H9 (cell line): ENCODE results near the gene NEDD4. TPM values are rescaled to one million over a fixed set of nuclear protein-coding genes. Genes with fewer than 3 reads are reported as not detected.

Experiments
- DNase-seq: peaks from one replicate; pipeline ENCODE4 v3.0.0-alpha.2; 2017
- H2AFZ ChIP-seq: one replicate; pipeline ENCODE4 v1.6.1; 2013; ENCODE audit warnings: mild to moderate bottlenecking, low read length, control low read depth, moderate library complexity
- H2AK5ac ChIP-seq: 2 replicates; pipeline ENCODE4 v1.6.1; 2013; ENCODE audit warnings: low read length, control low read depth, mixed read lengths; ENCODE audit not compliant: insufficient read length
- H2BK120ac ChIP-seq: one replicate; pipeline ENCODE4 v1.6.1; 2013; ENCODE audit warnings: low read depth, mild to moderate bottlenecking, low read length, control low read depth, inconsistent platforms; ENCODE audit not compliant: poor library complexity, severe bottlenecking
- H2BK12ac ChIP-seq: 2 replicates; pipeline ENCODE4 v1.6.1; 2013; ENCODE audit warnings: low read length, control low read depth, mixed read lengths, low read depth; ENCODE audit not compliant: insufficient read length
- H2BK15ac ChIP-seq: 2 replicates; pipeline ENCODE4 v1.6.1; 2013; ENCODE audit warnings: low read depth, low read length, control low read depth
- H2BK20ac ChIP-seq: one replicate; pipeline ENCODE4 v1.6.1; 2013; ENCODE audit warnings: low read depth, mild to moderate bottlenecking, low read length, control low read depth, inconsistent platforms; ENCODE audit not compliant: poor library complexity, severe bottlenecking
- H2BK5ac ChIP-seq: 2 replicates; pipeline ENCODE4 v1.6.1; 2013; ENCODE audit warnings: low read length, control low read depth, mixed read lengths; ENCODE audit not compliant: insufficient read length
- H3K14ac ChIP-seq: 2 replicates; pipeline ENCODE4 v1.6.1; 2013; ENCODE audit warnings: low read length, control low read depth; ENCODE audit not compliant: insufficient read depth
- H3K18ac ChIP-seq: 2 replicates; pipeline ENCODE4 v1.6.1; 2013; ENCODE audit warnings: low read depth, mild to moderate bottlenecking, mixed read lengths, low read length, control low read depth; ENCODE audit not compliant: insufficient read length
- H3K23ac ChIP-seq: 2 replicates; pipeline ENCODE4 v1.6.1; 2013; ENCODE audit warnings: low read length, control low read depth, mixed read lengths, low read depth; ENCODE audit not compliant: insufficient read length
- H3K23me2 ChIP-seq: 2 replicates; pipeline ENCODE4 v1.6.1; 2013; ENCODE audit warnings: low read depth, mild to moderate bottlenecking, mixed read lengths, low read length, control low read depth; ENCODE audit not compliant: insufficient read length, poor library complexity, severe bottlenecking
- H3K27ac ChIP-seq: 2 replicates; pipeline ENCODE4 v1.5.1; 2013; ENCODE audit warnings: low read length, control low read depth, mixed read lengths, low read depth; ENCODE audit not compliant: insufficient read length
- H3K27me3 ChIP-seq: 2 replicates; pipeline ENCODE4 v1.6.1; 2013; ENCODE audit warnings: low read length, control low read depth, inconsistent platforms; ENCODE audit not compliant: insufficient read depth
- H3K4ac ChIP-seq: 2 replicates; pipeline ENCODE4 v1.6.1; 2013; ENCODE audit warnings: low read depth, mild to moderate bottlenecking, control low read depth, inconsistent platforms, low read length, moderate library complexity
- H3K4me1 ChIP-seq: 2 replicates; pipeline ENCODE4 v1.6.1; 2013; ENCODE audit warnings: low read length, control low read depth, inconsistent platforms; ENCODE audit not compliant: insufficient read depth
- H3K4me2 ChIP-seq: 2 replicates; pipeline ENCODE4 v1.6.1; 2013; ENCODE audit warnings: low read length, control low read depth, mixed read lengths; ENCODE audit not compliant: insufficient read length, insufficient read depth
- H3K56ac ChIP-seq: 2 replicates; pipeline ENCODE4 v1.6.1; 2013; ENCODE audit warnings: low read depth, mild to moderate bottlenecking, mixed read lengths, low read length, control low read depth; ENCODE audit not compliant: insufficient read length
- H3K79me1 ChIP-seq: 2 replicates; pipeline ENCODE4 v1.6.1; 2013; ENCODE audit warnings: low read depth, mild to moderate bottlenecking, moderate library complexity, low read length, control low read depth, inconsistent platforms; ENCODE audit not compliant: insufficient read depth, poor library complexity, severe bottlenecking
- H3K79me2 ChIP-seq: 2 replicates; pipeline ENCODE4 v1.6.1; 2013; ENCODE audit warnings: low read length, control low read depth, inconsistent platforms; ENCODE audit not compliant: insufficient read depth
- H3K9ac ChIP-seq: 2 replicates; pipeline ENCODE4 v1.6.1; 2013; ENCODE audit warnings: low read length, control low read depth, mixed read lengths; ENCODE audit not compliant: insufficient read length; ENCODE audit errors: extremely low read depth
- H3K9me3 ChIP-seq: one replicate; pipeline ENCODE4 v1.6.1; 2013; ENCODE audit warnings: low read depth, low read length, inconsistent platforms; ENCODE audit not compliant: control insufficient read depth
- H3T11ph ChIP-seq: one replicate; pipeline ENCODE4 v1.6.1; 2013; ENCODE audit warnings: mild to moderate bottlenecking, low read length, control low read depth, inconsistent platforms
- H4K20me1 ChIP-seq: one replicate; pipeline ENCODE4 v1.6.1; 2013; ENCODE audit not compliant: control insufficient read depth, insufficient read length, insufficient read depth
- H4K5ac ChIP-seq: 2 replicates; pipeline ENCODE4 v1.6.1; 2013; ENCODE audit warnings: low read depth, mild to moderate bottlenecking, mixed read lengths, low read length, control low read depth; ENCODE audit not compliant: insufficient read length
- H4K8ac ChIP-seq: replicated peaks from 2 replicates; pipeline ENCODE4 v1.6.1; 2013; ENCODE audit warnings: low read length, control low read depth, mixed read lengths, low read depth; ENCODE audit not compliant: insufficient read length
- H4K91ac ChIP-seq: 2 replicates; pipeline ENCODE4 v1.6.1; 2013; ENCODE audit warnings: low read depth, mild to moderate bottlenecking, moderate library complexity, mixed read lengths, low read length, control low read depth; ENCODE audit not compliant: insufficient read length
- H3K27ac Mint-ChIP-seq, 3 experiments: 2 replicates in 2 of 3; 3 replicates in 1 of 3; pipeline ENCODE4 v1.8.0; 2020 to 2021; ENCODE audit warnings: mixed read lengths in 3 of 3, mild to moderate bottlenecking in 1 of 3, moderate library complexity in 1 of 3
- H3K27me3 Mint-ChIP-seq: 2 replicates; pipeline ENCODE4 v1.8.0; 2021; ENCODE audit warnings: low read depth, mild to moderate bottlenecking, moderate library complexity, mixed read lengths
- H3K36me3 Mint-ChIP-seq, 3 experiments: 2 replicates in 2 of 3; 3 replicates in 1 of 3; pipeline ENCODE4 v1.8.0; 2020 to 2021; ENCODE audit warnings: low read depth in 3 of 3, mixed read lengths in 3 of 3; ENCODE audit not compliant: insufficient read depth in 1 of 3
- H3K4me1 Mint-ChIP-seq, 2 experiments: 2 replicates each; pipeline ENCODE4 v1.8.0; 2020; ENCODE audit warnings: mixed read lengths in 2 of 2
- H3K4me3 Mint-ChIP-seq, 2 experiments: 2 replicates in 1 of 2; 3 replicates in 1 of 2; pipeline ENCODE4 v1.8.0; 2020 to 2021; ENCODE audit warnings: mild to moderate bottlenecking in 2 of 2, mixed read lengths in 2 of 2, moderate library complexity in 1 of 2
- H3K9me3 Mint-ChIP-seq, 2 experiments: 2 replicates in 1 of 2; 3 replicates in 1 of 2; pipeline ENCODE4 v1.8.0; 2020; ENCODE audit warnings: mild to moderate bottlenecking in 2 of 2, mixed read lengths in 2 of 2, moderate library complexity in 1 of 2
- WGBS: extraction: QIAGEN DNeasy Blood & Tissue Kit; methylation state at CpG from one replicate; pipeline ENCODE4 v1.1.7; 2013; ENCODE audit warnings: missing lambda C conversion rate, low lambda C conversion rate, mixed read lengths; ENCODE audit not compliant: insufficient read length; ENCODE audit errors: extremely low coverage; 5-methylcytosine and 5-hydroxymethylcytosine counted together
- total RNA-seq: library from RNA; stranded (reverse); gene quantifications from 2 replicates; pipeline ENCODE4 v1.2.1, GENCODE V29; 2021
- TF ChIP-seq, protein P1 (sequence below): fragments of 200-600 bp; sonication (generic); conservative IDR thresholded peaks from 3 replicates; pipeline ENCODE4 v1.8.0; 2021; ENCODE audit warnings: antibody characterized with exemption, mild to moderate bottlenecking

NEDD4 gene
- total RNA-seq, 1 experiment from 2014 or later: 9.6 TPM

DNA sequence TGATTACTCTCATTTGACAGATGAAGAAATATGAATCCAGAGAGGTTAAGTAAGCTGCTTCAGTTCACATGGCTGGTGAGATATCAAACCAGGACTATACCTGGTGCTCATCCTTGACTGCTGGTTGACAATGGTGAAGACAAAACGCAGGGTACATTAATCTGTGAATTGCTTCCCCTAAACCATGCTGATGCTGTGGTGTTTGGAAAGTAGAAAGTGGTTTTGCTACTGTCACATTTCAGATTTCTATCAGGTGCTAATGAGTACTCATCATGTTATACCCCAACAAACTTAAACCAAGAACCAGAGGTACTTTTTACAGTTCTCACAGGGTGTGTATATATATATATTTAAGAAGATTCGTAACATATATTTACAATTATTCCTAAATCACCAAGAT lies 165.5 kb downstream of the NEDD4 start:
- H3K36me3 Mint-ChIP-seq: no peaks in the 10 kb centered on the region; a peak in 2 of 7 replicates
- no peak overlapping the region for H3K4me3 Mint-ChIP-seq
- H3K27me3 ChIP-seq: no peaks in the 10 kb centered on the region
- DNase-seq: no peak
- WGBS: no CpG with 5 or more reads among the region's 2 CpGs
- no peaks in the 10 kb centered on the region for H3K9me3 Mint-ChIP-seq
- H3K27me3 Mint-ChIP-seq: no peaks in the 10 kb centered on the region
- no peak overlapping the region for H2BK12ac ChIP-seq
- H4K20me1 ChIP-seq: no peaks in the 10 kb centered on the region
- H3K23ac ChIP-seq: no peak overlapping the region
- H2AK5ac ChIP-seq: no peak overlapping the region
- H3K14ac ChIP-seq: no peak overlapping the region
- H4K91ac ChIP-seq: no peak overlapping the region
- no peak overlapping the region for H2BK120ac ChIP-seq
- TF ChIP-seq, protein P1, sequence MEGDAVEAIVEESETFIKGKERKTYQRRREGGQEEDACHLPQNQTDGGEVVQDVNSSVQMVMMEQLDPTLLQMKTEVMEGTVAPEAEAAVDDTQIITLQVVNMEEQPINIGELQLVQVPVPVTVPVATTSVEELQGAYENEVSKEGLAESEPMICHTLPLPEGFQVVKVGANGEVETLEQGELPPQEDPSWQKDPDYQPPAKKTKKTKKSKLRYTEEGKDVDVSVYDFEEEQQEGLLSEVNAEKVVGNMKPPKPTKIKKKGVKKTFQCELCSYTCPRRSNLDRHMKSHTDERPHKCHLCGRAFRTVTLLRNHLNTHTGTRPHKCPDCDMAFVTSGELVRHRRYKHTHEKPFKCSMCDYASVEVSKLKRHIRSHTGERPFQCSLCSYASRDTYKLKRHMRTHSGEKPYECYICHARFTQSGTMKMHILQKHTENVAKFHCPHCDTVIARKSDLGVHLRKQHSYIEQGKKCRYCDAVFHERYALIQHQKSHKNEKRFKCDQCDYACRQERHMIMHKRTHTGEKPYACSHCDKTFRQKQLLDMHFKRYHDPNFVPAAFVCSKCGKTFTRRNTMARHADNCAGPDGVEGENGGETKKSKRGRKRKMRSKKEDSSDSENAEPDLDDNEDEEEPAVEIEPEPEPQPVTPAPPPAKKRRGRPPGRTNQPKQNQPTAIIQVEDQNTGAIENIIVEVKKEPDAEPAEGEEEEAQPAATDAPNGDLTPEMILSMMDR: no peak
- H3K4me1 ChIP-seq: no peaks in the 10 kb centered on the region
- H3K79me1 ChIP-seq: no peaks in the 10 kb centered on the region
- no peak overlapping the region for H3K27ac ChIP-seq
- no peaks in the 10 kb centered on the region for H3K4me1 Mint-ChIP-seq
- H3K23me2 ChIP-seq: no peaks in the 10 kb centered on the region
- H3K4me2 ChIP-seq: no peak overlapping the region
- H2BK20ac ChIP-seq: no peak overlapping the region
- no peak overlapping the region for H2BK5ac ChIP-seq
- H2BK15ac ChIP-seq: no peak overlapping the region
- no peaks in the 10 kb centered on the region for H3K9me3 ChIP-seq
- H3K56ac ChIP-seq: no peak overlapping the region
- H3K18ac ChIP-seq: no peak overlapping the region
- no peak overlapping the region for H3T11ph ChIP-seq
- no peak overlapping the region for H2AFZ ChIP-seq
- no peak overlapping the region for H4K5ac ChIP-seq
- no peak overlapping the region for H3K4ac ChIP-seq
- no peak overlapping the region for H3K9ac ChIP-seq
- H4K8ac ChIP-seq: no peak overlapping the region
- H3K27ac Mint-ChIP-seq: no peak overlapping the region
- no peaks in the 10 kb centered on the region for H3K79me2 ChIP-seq
